GM21447 (cell line): ENCODE data around the gene LRRC4C.

Experiments
- ATAC-seq: cut with Tn5 transposase; IDR thresholded peaks from one replicate; pipeline ENCODE4 v1.9.1; 2021; ENCODE audit not compliant: unreplicated experiment

Gene LRRC4C

DNA sequence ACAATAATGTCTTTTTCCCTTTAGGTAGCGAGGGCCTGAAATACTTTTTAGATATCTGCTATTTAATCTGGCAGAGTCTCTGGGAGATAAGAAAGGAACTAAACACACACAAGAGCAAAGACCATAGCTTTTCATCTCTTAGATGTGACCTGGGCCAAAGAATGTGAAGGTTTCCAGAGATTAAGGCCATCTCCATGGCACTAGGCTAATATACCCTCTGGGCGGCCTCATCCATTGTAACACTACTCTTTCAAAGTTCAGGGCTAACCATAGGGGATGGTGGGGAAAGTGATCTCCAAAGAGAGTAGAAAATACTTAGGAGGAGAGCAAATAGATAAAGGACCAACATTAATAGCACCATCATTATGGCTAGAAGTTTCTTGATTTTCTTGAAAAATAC is 326.4 kb downstream of the LRRC4C start:
- ATAC-seq, result no peak

DNA sequence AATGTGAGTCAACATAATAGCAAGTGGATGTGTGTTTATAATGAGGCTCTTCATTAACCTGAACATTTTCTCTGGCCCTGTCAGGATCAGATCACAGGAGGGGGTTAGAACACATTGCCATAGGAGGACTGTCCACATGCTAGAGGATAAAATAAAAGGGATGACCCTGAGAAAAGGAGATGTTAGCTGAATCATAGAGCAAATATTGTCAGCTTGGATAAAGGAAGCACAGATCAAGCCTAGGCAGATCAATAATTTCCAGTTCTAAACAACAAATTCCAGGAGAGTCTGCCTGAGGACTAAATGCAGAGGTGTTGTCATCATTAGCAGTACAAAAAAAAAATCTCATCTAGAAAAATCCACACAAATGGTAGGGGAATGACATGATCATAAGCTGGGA is 337.9 kb downstream of the LRRC4C start:
- no peak for ATAC-seq

- ATAC-seq, result no peak
These were observed 340.0 kb downstream of the LRRC4C start for GRCh38 chr11:41119484-41119883.

DNA sequence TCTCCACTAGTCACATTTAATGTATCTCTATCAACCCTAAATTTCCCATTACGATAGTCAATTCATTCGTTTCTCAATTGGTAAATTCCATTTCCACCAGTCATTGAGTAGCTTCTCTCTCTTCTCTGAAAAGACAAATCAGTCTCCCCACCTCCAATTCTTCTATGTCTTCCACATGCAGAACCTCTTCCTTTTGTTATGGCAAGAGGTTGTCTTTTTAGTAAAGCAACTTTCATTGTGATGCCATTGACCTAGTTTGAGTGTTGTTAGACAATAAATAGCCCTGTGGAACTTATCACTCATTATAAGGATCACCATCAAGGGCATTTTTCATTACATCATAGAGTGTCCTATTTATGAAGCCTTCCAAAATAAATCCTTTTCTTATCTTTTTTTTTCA is 340.9 kb downstream of the LRRC4C start:
- no peak for ATAC-seq

- ATAC-seq, result no peak
These were observed 342.5 kb downstream of the LRRC4C start for GRCh38 chr11:41116970-41117369.

GRCh38 chr11:41115066-41115465 is 344.4 kb downstream of the LRRC4C start:
- ATAC-seq, result no peak

- ATAC-seq, result no peak
These were observed 346.3 kb downstream of the LRRC4C start for GRCh38 chr11:41113160-41113559.

DNA sequence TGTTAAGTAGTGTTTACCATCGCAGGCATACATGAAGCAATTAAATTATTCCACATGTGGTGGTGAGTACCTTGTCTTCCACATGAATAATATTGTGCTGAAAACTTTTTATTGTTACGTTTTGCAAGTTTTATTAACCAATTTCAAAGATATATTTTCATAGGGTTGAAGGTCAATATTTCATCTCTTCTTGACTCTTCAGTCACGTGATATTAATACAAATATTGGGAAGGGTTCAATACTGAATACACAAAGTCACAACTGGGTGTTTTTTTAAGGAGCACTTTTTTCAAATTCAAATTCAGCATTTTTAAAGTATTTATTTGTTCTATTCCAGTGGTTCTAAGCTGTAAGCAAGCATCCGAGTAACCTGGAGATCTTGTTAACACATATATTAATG is 348.9 kb downstream of the LRRC4C start:
- no peak for ATAC-seq

DNA sequence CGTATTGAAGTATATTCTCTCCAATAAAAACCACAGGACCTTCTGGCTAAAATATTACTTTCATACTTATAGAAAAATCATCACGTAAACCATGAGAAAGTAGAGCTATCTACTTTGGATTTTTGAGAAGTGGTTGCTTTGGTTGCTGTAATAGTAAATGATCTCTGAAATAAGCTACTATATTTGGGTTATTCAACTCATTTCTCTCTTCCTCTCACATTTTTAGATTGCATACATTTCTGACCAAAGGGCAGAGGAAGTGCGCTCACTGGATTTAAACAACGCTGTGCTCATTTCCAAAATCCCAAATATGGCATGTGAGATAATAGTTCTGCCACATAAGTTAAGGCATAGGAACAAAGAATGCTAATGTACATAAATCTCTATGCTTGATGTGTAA is 357.0 kb downstream of the LRRC4C start:
- ATAC-seq, result no peak

DNA sequence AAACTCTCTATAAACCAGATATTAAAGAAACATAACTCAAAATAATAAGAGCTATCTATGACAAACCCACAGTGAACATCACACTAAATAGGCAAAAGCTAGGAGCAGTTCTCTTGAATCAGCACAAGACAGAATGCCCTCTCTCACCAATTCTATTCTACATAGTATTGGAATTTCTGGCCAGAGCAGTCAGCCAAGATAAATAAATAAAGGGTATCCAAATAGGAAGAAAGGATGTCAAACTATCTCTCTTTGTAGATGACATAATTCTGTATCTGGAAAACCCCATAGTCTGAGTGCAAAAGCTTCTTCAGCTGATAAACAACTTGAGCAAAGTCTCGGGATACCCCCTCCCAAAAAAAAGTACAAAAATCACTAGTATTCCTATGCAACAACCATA is 359.8 kb downstream of the LRRC4C start:
- no peak for ATAC-seq

- no peak for ATAC-seq
These were observed 374.3 kb downstream of the LRRC4C start for GRCh38 chr11:41085123-41085522.

DNA sequence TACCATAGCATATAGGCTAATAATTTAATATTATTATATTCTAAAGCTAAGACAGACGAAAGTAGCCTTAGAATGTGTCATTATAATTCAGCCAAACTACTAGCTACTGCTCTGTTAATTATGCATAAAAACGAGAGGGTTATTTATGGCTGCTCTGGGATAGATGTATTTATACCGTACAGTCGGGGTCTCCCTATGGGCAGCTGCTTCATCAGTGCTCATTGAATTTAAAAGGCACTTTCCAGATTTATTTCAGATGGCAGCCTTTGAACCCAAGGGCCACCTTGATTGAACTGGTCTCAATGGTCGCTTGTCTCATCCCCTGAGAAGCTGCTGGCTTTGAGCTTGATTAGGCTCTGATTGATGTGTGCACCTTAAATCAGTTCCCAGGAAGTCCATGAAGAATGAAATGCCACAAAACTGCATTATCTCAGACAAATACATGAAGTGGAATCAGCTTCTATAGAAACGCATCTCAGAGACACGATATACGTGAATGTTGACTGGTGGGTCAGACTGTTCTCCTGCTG is 377.6 kb downstream of the LRRC4C start:
- no peak for ATAC-seq

GRCh38 chr11:41074318-41074717 is 385.1 kb downstream of the LRRC4C start:
- no peak for ATAC-seq

DNA sequence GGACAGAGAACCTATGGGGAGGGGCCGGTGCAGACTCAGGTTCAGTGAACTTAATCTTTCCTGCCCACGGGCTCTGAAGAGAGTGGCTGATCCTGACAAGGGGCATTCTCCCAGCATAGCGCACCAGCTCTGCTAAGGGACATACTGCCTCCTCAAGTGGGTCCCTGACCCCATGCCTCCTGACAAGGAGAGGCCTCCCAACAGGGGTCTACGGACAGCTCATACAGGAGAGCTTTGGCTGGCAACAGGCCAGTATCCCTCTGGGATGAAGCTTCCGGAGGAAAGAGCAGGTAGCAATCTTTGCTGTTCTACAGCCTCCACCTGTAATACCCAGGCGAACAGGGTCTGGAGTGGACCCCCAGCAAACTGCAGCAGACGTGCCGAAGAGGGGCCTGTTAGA is 394.0 kb downstream of the LRRC4C start:
- ATAC-seq, result no peak

GRCh38 chr11:41058138-41058537 is 401.3 kb downstream of the LRRC4C start:
- no peak for ATAC-seq

- ATAC-seq, result no peak
These were observed 402.4 kb downstream of the LRRC4C start for GRCh38 chr11:41056892-41057569.

- ATAC-seq, result no peak
These were observed 405.6 kb downstream of the LRRC4C start for GRCh38 chr11:41053894-41054293.

DNA sequence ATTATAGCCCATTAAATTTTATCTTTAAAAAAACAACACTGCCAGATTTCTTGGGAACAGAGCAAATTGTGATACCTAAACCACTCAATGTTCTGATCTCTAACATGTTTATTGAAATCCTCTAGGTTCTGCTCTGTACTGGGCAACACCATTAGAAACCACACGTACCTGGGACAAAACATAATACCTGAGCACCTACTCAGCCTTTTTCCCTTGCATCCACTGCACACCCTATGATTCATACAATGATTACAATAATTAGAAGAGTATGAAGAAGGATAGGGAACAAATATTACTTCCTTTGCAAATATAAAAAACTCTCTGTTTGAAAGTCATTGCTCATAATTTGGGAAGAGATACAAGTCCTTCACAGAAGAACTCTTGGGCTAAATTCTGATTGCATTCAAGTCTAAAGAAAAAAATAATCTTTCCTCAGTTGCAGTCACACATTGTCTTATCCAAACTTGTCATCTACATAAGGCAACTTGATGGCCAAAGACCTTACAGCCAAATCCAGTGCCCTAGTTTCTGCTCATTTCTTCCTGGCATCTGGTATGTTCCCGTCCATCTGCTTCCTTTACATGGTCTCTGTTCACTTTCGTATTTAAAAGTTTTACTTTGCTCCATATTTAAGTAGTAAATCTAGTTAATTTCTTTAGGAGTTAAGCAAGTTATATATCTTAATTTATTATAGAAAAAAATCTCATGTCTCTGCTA is 407.4 kb downstream of the LRRC4C start:
- no peak for ATAC-seq

DNA sequence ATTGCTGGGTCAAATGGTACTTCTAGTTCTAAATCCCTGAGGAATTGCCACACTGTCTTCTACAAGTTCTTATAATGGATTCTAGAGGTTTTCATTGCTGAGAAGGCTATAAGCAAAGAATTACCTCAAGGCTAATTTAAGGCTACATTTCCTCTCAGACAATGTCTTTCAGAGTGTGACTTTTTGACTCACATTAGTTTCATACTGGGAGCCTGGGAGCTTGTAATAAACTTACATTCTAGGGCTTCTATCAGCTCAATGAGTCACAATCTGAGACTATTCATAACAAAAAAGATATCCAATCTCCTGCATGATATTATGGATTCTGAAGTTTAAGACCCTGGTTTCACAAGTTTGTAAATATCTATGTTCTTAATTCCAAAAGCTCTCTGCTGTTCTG is 408.7 kb downstream of the LRRC4C start:
- no peak for ATAC-seq

GRCh38 chr11:41047229-41047628 is 412.2 kb downstream of the LRRC4C start:
- ATAC-seq, result no peak

DNA sequence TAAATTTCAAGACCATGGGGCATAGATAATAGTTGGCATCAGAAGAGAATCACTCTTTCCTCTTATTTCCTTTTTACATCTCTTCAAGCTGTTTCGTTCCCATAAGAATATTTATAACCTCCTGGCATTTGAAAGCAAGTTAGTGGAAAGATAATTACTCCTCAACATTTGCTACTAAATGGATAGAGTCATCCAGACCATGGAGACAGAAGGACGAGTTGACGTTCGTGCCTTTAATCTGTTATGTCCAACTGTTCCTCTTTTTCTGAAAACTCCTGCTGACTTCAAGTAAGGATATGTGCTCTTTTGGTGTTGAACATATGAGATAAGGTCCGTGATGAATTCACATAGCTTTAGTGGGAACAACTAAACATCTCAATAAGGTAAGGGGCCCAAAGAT is 414.2 kb downstream of the LRRC4C start:
- no peak for ATAC-seq

DNA sequence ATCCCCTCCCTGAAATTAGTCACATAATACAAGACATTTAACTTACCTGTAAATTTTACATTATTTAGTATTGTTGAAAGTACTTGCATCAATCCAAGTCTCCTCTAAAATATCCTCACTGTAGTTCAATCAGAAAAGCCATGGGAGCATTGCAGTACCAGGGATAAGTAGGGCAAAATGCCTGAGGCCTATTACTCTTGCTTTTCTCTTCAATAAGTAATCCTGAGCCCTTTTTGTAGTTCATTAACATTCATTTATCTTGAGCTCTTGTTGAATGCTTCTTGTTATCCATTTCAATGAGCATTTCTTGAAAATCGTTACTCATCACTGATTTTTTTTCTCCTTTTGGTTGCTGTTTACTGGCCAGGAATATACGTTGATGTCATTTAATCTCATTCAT is 414.7 kb downstream of the LRRC4C start:
- ATAC-seq, result no peak

DNA sequence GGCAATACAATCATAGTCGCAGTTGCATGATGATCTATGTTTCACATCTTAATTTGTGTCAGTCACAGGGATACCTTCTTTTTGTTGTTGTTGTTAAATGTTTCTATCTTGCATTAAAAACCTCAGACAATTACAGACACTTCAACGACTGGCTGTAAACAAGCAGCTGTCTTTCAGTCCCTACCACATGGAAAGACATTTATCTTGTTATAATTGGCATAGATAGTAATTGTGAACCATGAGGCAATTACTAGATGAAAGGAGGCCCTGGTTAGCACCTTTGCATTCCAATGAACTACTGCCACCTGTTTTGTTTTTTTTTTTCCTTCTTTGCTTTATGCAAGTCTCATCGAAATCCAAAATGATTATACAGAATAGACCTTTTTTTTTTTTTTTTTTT is 416.8 kb downstream of the LRRC4C start:
- no peak for ATAC-seq
